MM.1S (cell line): Measurements from ENCODE around the gene LYZL4.

Experiments
- EZH2 ChIP-seq: fragments of 300-600 bp; sonication (generic); optimal IDR thresholded peaks from 2 replicates; pipeline ENCODE3; 2017; ENCODE audit warnings: low read depth, mild to moderate bottlenecking, antibody characterized with exemption, low read length, mixed read lengths
- TF ChIP-seq, protein P1 (sequence below): fragments of 300-600 bp; sonication (generic); IDR thresholded peaks from 2 replicates; pipeline ENCODE4 v1.5.1; 2016; ENCODE audit warnings: antibody characterized with exemption, low read length, mixed read lengths

DNA sequence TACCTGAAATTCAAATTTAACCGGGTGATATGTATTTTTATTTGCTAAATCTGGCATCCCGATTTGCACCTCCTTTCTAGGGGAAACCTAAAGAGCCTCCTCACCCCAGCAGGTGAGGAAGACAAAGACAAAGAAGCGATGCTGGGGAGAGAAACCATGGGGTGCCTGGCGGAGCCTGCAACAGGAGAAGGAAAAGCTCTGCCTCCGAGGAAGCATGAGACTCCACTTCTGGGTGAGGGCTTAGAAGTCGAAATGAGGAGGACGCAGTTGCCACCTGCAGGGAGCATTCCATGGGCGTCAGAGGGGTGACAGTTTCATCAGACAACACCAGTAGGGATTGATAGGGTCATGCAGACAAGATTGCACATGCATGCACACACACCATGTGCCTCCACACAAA lies 30.5 kb upstream of the LYZL4 start:
- TF ChIP-seq, protein P1, sequence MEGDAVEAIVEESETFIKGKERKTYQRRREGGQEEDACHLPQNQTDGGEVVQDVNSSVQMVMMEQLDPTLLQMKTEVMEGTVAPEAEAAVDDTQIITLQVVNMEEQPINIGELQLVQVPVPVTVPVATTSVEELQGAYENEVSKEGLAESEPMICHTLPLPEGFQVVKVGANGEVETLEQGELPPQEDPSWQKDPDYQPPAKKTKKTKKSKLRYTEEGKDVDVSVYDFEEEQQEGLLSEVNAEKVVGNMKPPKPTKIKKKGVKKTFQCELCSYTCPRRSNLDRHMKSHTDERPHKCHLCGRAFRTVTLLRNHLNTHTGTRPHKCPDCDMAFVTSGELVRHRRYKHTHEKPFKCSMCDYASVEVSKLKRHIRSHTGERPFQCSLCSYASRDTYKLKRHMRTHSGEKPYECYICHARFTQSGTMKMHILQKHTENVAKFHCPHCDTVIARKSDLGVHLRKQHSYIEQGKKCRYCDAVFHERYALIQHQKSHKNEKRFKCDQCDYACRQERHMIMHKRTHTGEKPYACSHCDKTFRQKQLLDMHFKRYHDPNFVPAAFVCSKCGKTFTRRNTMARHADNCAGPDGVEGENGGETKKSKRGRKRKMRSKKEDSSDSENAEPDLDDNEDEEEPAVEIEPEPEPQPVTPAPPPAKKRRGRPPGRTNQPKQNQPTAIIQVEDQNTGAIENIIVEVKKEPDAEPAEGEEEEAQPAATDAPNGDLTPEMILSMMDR, result no peak
- TF ChIP-seq EZH2, result no peak
